Tibial nerve (tissue), 3 donors: ENCODE measurements around the gene COPS3.

ENCODE experiments used
- CTCF ChIP-seq, 5 experiments: fragments of 200-600 bp in 3 of 5; fragments of 450-650 bp in 2 of 5; sonication (generic) in 3 of 5; IDR thresholded peaks; one replicate each; pipeline ENCODE4 v1.5.1; 2016 to 2019; ENCODE audit warnings: antibody characterized with exemption in 5 of 5, mild to moderate bottlenecking in 3 of 5, moderate library complexity in 2 of 5
- POLR2A ChIP-seq, 2 donors: fragments of 450-650 bp; IDR thresholded peaks; one replicate each; pipeline ENCODE4 v1.6.1; 2017; ENCODE audit warnings: antibody characterized with exemption in 2 of 2, mild to moderate bottlenecking in 2 of 2, moderate library complexity in 2 of 2

- TF ChIP-seq CTCF (IDR thresholded peaks at IDR 0.05): no peak
- no peak for TF ChIP-seq POLR2A (IDR thresholded peaks at IDR 0.05)
These were observed 8.7 kb upstream of the COPS3 start for GRCh38 chr17:17289701-17290100.
